Measurements from ENCODE around the gene ITGAL. TPM values are rescaled to one million over a fixed set of nuclear protein-coding genes. Genes with fewer than 3 reads are reported as not detected.
A peak's percentile ranks its signal among the peaks of the same experiment; 100 is the strongest.

The ITGAL gene
- total and polyA plus RNA-seq, 2 of the 13 experiments (the other 11 are each of a cell fraction or from before 2014, with no cell fraction given) = 0.86 to 1.2 TPM

- peak; percentile 83 for TF ChIP-seq ARID5B (CRISPR knock-in tag; IDR thresholded peaks at IDR 0.05)
- TF ChIP-seq DPF2 (CRISPR knock-in tag; IDR thresholded peaks at IDR 0.05; ENCODE audit: borderline replicate concordance, low read depth) = 0 out of 2 replicates have a peak, but pooled peaks have one; percentile 35
- no peak for TF ChIP-seq ZNF790 (CRISPR knock-in tag; IDR thresholded peaks at IDR 0.05; ENCODE audit: borderline replicate concordance)
- no peak for TF ChIP-seq MTA1 (CRISPR knock-in tag; IDR thresholded peaks at IDR 0.05; ENCODE audit: borderline replicate concordance)
- no peak for TF ChIP-seq FOXM1 (CRISPR knock-in tag; IDR thresholded peaks at IDR 0.05)
- TF ChIP-seq ZFY (CRISPR knock-in tag; IDR thresholded peaks at IDR 0.05) = peak; percentile 84
- peak; percentile 46 for TF ChIP-seq NFIC (IDR thresholded peaks at IDR 0.05; ENCODE audit: low read length)
- TF ChIP-seq HMG20A (CRISPR knock-in tag; IDR thresholded peaks at IDR 0.05; ENCODE audit: borderline replicate concordance) = no peak
- no peak for TF ChIP-seq SMYD3 (CRISPR knock-in tag; IDR thresholded peaks at IDR 0.05)
- TF ChIP-seq PPARG (CRISPR knock-in tag; conservative IDR thresholded peaks at IDR 0.05) = no peak; the same call in none of the 2 replicates
- TF ChIP-seq ZSCAN20 (CRISPR knock-in tag; IDR thresholded peaks at IDR 0.05; ENCODE audit: borderline replicate concordance) = no peak; the same call in 1 of the 2 replicates
- peak; percentile 12 for TF ChIP-seq SKI (IDR thresholded peaks at IDR 0.05; ENCODE audit: partially characterized antibody)
- TF ChIP-seq, protein P1, sequence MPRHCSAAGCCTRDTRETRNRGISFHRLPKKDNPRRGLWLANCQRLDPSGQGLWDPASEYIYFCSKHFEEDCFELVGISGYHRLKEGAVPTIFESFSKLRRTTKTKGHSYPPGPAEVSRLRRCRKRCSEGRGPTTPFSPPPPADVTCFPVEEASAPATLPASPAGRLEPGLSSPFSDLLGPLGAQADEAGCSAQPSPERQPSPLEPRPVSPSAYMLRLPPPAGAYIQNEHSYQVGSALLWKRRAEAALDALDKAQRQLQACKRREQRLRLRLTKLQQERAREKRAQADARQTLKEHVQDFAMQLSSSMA (CRISPR knock-in tag; IDR thresholded peaks at IDR 0.05) = peak; percentile 68; the same call in 1 of the 2 replicates
- no peak for TF ChIP-seq NBN (conservative IDR thresholded peaks at IDR 0.05)
- no peak for TF ChIP-seq ZNF263 (CRISPR knock-in tag; IDR thresholded peaks at IDR 0.05)
- peak; percentile 40; the same call in 1 of the 2 replicates for TF ChIP-seq ZNF768 (CRISPR knock-in tag; IDR thresholded peaks at IDR 0.05)
- no peak for TF ChIP-seq CBX5 (CRISPR knock-in tag; IDR thresholded peaks at IDR 0.05; ENCODE audit: borderline replicate concordance)
- no peak for TF ChIP-seq ZNF773 (CRISPR knock-in tag; IDR thresholded peaks at IDR 0.05; ENCODE audit: borderline replicate concordance)
- no peak for TF ChIP-seq HMGA1 (CRISPR knock-in tag; conservative IDR thresholded peaks at IDR 0.05)
- TF ChIP-seq ZMYM4 (CRISPR knock-in tag; IDR thresholded peaks at IDR 0.05) = peak; percentile 85
- peak; percentile 9; the same call in 1 of the 2 replicates for TF ChIP-seq HOXD1 (CRISPR knock-in tag; IDR thresholded peaks at IDR 0.05)
- no peak for TF ChIP-seq ZNF75D (CRISPR knock-in tag; IDR thresholded peaks at IDR 0.05; ENCODE audit: borderline replicate concordance)
- peak; percentile 92 for TF ChIP-seq CEBPG (CRISPR knock-in tag; IDR thresholded peaks at IDR 0.05)
- no peak for TF ChIP-seq REL (CRISPR knock-in tag; conservative IDR thresholded peaks at IDR 0.05)
- TF ChIP-seq HDAC2 (CRISPR knock-in tag; IDR thresholded peaks at IDR 0.05) = peak; percentile 58; the same call in 1 of the 2 replicates
- TF ChIP-seq PHF5A (CRISPR knock-in tag; IDR thresholded peaks at IDR 0.05; ENCODE audit: low read depth, unreplicated experiment) = no peak
- TF ChIP-seq ZNF557 (CRISPR knock-in tag; IDR thresholded peaks at IDR 0.05) = no peak
- TF ChIP-seq CBFB (CRISPR knock-in tag; IDR thresholded peaks at IDR 0.05) = no peak; the same call in 1 of the 2 replicates
- TF ChIP-seq ZNF260 (CRISPR knock-in tag; IDR thresholded peaks at IDR 0.05; ENCODE audit: borderline replicate concordance, low read depth) = no peak
Measured at GRCh38 chr16:30445408-30446202, 26.9 kb upstream of the ITGAL start, which contains the start of gene SEPHS2 (continued).
